Caco-2 (cell line): Measurements from ENCODE around the gene ARHGAP45. TPM values are rescaled to one million over a fixed set of nuclear protein-coding genes. Genes with fewer than 3 reads are reported as not detected.

Experiments used
- BruUV-seq: library from RNA; stranded (reverse); fragments of 400-500 nt; replicated peaks from 2 replicates; lab custom pipeline; 2021; lab: Mats Ljungman, UMichigan
- CTCF ChIA-PET: fragments of 300-600 bp; sonication (Branson Sonifier 250); formaldehyde crosslinking; loops from one replicate; lab custom pipeline; 2022; ENCODE audit warnings: antibody characterized with exemption; lab: Charles Lee
- POLR2A ChIA-PET: fragments of 300-600 bp; sonication (Branson Sonifier 250); formaldehyde crosslinking; loops from one replicate; lab custom pipeline; 2022; ENCODE audit warnings: antibody characterized with exemption; lab: Charles Lee
- DNase-seq, 2 experiments: peaks; one replicate each; pipeline versions ENCODE4 v3.0.0 to v3.0.0-alpha.2; 2020 to 2022
- H3K27me3 ChIP-seq: replicated peaks from 2 replicates; pipeline ENCODE4 v1.6.0; 2011; ENCODE audit warnings: low read length; ENCODE audit not compliant: control insufficient read depth, insufficient read depth
- H3K36me3 ChIP-seq: 2 replicates; pipeline ENCODE4 v1.5.1; 2011; ENCODE audit warnings: low read length; ENCODE audit not compliant: control insufficient read depth, insufficient read depth
- H3K4me1 ChIP-seq: fragments of 250-450 bp; sonication (Bioruptor Pico); 2 replicates; pipeline ENCODE4 v1.5.1; 2020; ENCODE audit warnings: mild to moderate bottlenecking
- H3K4me3 ChIP-seq: 2 replicates; pipeline ENCODE4 v1.5.1; 2011; ENCODE audit warnings: low read depth, mild to moderate bottlenecking, control low read depth, low read length
- H3K9me3 ChIP-seq: fragments of 250-450 bp; sonication (Bioruptor Pico); 2 replicates; pipeline ENCODE4 v1.5.1; 2020; ENCODE audit warnings: mild to moderate bottlenecking, moderate library complexity
- H3K27ac Mint-ChIP-seq: one replicate; pipeline ENCODE4 v1.8.0; 2022; ENCODE audit warnings: mixed read lengths; ENCODE audit not compliant: unreplicated experiment
- H3K27me3 Mint-ChIP-seq: one replicate; pipeline ENCODE4 v1.8.0; 2022; ENCODE audit warnings: mixed read lengths; ENCODE audit not compliant: insufficient read depth, unreplicated experiment
- H3K36me3 Mint-ChIP-seq: one replicate; pipeline ENCODE4 v1.8.0; 2022; ENCODE audit warnings: mild to moderate bottlenecking, mixed read lengths; ENCODE audit not compliant: insufficient read depth, unreplicated experiment
- H3K4me1 Mint-ChIP-seq: one replicate; pipeline ENCODE4 v1.8.0; 2022; ENCODE audit warnings: low read depth, mixed read lengths; ENCODE audit not compliant: unreplicated experiment
- H3K4me3 Mint-ChIP-seq: one replicate; pipeline ENCODE4 v1.8.0; 2022; ENCODE audit warnings: mild to moderate bottlenecking, moderate library complexity, mixed read lengths; ENCODE audit not compliant: unreplicated experiment
- H3K9me3 Mint-ChIP-seq: one replicate; pipeline ENCODE4 v1.8.0; 2022; ENCODE audit warnings: mixed read lengths; ENCODE audit not compliant: unreplicated experiment
- CTCF ChIP-seq, 2 experiments: fragments of 200-600 bp in 1 of 2; IDR thresholded peaks; 1 replicate in 1 of 2; 2 replicates in 1 of 2; pipeline versions ENCODE4 v1.5.1 to v1.8.0; 2011 to 2022; ENCODE audit warnings: antibody characterized with exemption in 1 of 2, control low read depth in 1 of 2, inconsistent platforms in 1 of 2, low read depth in 1 of 2, low read length in 1 of 2, mild to moderate bottlenecking in 1 of 2, moderate library complexity in 1 of 2; ENCODE audit not compliant: insufficient read depth in 1 of 2, severe bottlenecking in 1 of 2, unreplicated experiment in 1 of 2
- intact Hi-C: fragments of 100-400 bp; cut with micrococcal nuclease; formaldehyde crosslinking; loops from one replicate; pipeline ENCODE4 v1.10.0; 2022; ENCODE audit not compliant: unreplicated experiment
- total RNA-seq: library from RNA; stranded (reverse); gene quantifications from 2 replicates; pipeline ENCODE4 v1.2.3, GENCODE V29; 2022

The ARHGAP45 gene
- total RNA-seq, 1 experiment from 2014 or later, result 38.6 TPM

GRCh38 chr19:1018932-1019615, 47.9 kb upstream of the ARHGAP45 start:
- no peaks in the 10 kb centered on the region for H3K36me3 ChIP-seq
- POLR2A ChIA-PET, result interaction anchor here (1.0 kb wide), 1 partner anchor 46 kb away, joined by 4 read pairs; no protein-coding TSS in a partner anchor
- peak overlapping the region; percentile 95 for H3K4me3 Mint-ChIP-seq
- H3K27me3 Mint-ChIP-seq, result no peaks in the 10 kb centered on the region
- H3K27ac Mint-ChIP-seq, result peak overlapping the region; percentile 99
- no peaks in the 10 kb centered on the region for H3K9me3 Mint-ChIP-seq
- no TSS peak for BruUV-seq
- no peaks in the 10 kb centered on the region for H3K27me3 ChIP-seq
- H3K4me1 Mint-ChIP-seq, result peaks cover 8% of the 10 kb centered on the region
- intact Hi-C loops, result no loop called here
- no peak for DNase-seq
- H3K4me1 ChIP-seq, result peaks cover 23% of the 10 kb centered on the region
- H3K9me3 ChIP-seq, result no peaks in the 10 kb centered on the region
- H3K4me3 ChIP-seq, result peak overlapping the region; percentile 62
- H3K36me3 Mint-ChIP-seq, result peaks cover 31% of the 10 kb centered on the region
- CTCF ChIA-PET, result interaction anchor here (0.7 kb wide), 1 partner anchor 21 kb away, joined by 3 read pairs; the partner anchor contains the start of gene ABCA7
- no peak for TF ChIP-seq CTCF (IDR thresholded peaks at IDR 0.05; ENCODE audit: insufficient read depth in 1 of 2, low read depth in 1 of 2, low read length in 1 of 2, severe bottlenecking in 1 of 2, unreplicated experiment in 1 of 2)

GRCh38 chr19:1019616-1019961, 47.4 kb upstream of the ARHGAP45 start:
- no peaks in the 10 kb centered on the region for H3K36me3 ChIP-seq
- Mint-ChIP-seq H3K27me3 (no peaks in the 10 kb centered on the region), H3K4me3 (peak overlapping the region; percentile 95), H3K9me3 (no peaks in the 10 kb centered on the region), H3K4me1 (peaks cover 8% of the 10 kb centered on the region), H3K27ac (peak overlapping the region; percentile 99), H3K36me3 (peaks cover 29% of the 10 kb centered on the region)
- H3K9me3 ChIP-seq, result no peaks in the 10 kb centered on the region
- no TSS peak for BruUV-seq
- ChIA-PET CTCF (no interaction called here), POLR2A (interaction anchor here (1.0 kb wide), 1 partner anchor 45 kb away, joined by 4 read pairs; no protein-coding TSS in a partner anchor)
- H3K27me3 ChIP-seq, result no peaks in the 10 kb centered on the region
- H3K4me3 ChIP-seq, result peak overlapping the region; percentile 62
- H3K4me1 ChIP-seq, result peaks cover 23% of the 10 kb centered on the region
- DNase-seq, result no peak
- intact Hi-C loops, result no loop called here
- no peak for TF ChIP-seq CTCF (IDR thresholded peaks at IDR 0.05; ENCODE audit: insufficient read depth in 1 of 2, low read depth in 1 of 2, low read length in 1 of 2, severe bottlenecking in 1 of 2, unreplicated experiment in 1 of 2)

GRCh38 chr19:1019980-1020867, 46.7 kb upstream of the ARHGAP45 start:
- no peaks in the 10 kb centered on the region for H3K27me3 Mint-ChIP-seq
- H3K36me3 Mint-ChIP-seq, result peaks cover 29% of the 10 kb centered on the region
- H3K4me1 Mint-ChIP-seq, result peaks cover 13% of the 10 kb centered on the region
- BruUV-seq, result no TSS peak
- H3K9me3 Mint-ChIP-seq, result no peaks in the 10 kb centered on the region
- TF ChIP-seq CTCF (IDR thresholded peaks at IDR 0.05; ENCODE audit: insufficient read depth in 1 of 2, low read depth in 1 of 2, low read length in 1 of 2, severe bottlenecking in 1 of 2, unreplicated experiment in 1 of 2), result no peak
- Histone ChIP-seq H3K4me1 (peaks cover 23% of the 10 kb centered on the region), H3K4me3 (peak overlapping the region; percentile 62), H3K36me3 (no peaks in the 10 kb centered on the region), H3K9me3 (no peaks in the 10 kb centered on the region), H3K27me3 (no peaks in the 10 kb centered on the region)
- ChIA-PET CTCF (interaction anchor here (0.8 kb wide), 1 partner anchor 19 kb away, joined by 3 read pairs; no protein-coding TSS in a partner anchor), POLR2A (interaction anchor here (1.0 kb wide), 1 partner anchor 45 kb away, joined by 4 read pairs; no protein-coding TSS in a partner anchor)
- DNase-seq, result no peak
- H3K4me3 Mint-ChIP-seq, result peak overlapping the region; percentile 95
- peak overlapping the region; percentile 99 for H3K27ac Mint-ChIP-seq
- intact Hi-C loops, result loop anchor here (2.0 to 10.0 kb wide), 2 partner anchors 21 to 85 kb away; partner anchors contain the start of genes ABCA7 and GPX4
